ENCODE measurements around the gene TNFRSF6B.

DNA sequence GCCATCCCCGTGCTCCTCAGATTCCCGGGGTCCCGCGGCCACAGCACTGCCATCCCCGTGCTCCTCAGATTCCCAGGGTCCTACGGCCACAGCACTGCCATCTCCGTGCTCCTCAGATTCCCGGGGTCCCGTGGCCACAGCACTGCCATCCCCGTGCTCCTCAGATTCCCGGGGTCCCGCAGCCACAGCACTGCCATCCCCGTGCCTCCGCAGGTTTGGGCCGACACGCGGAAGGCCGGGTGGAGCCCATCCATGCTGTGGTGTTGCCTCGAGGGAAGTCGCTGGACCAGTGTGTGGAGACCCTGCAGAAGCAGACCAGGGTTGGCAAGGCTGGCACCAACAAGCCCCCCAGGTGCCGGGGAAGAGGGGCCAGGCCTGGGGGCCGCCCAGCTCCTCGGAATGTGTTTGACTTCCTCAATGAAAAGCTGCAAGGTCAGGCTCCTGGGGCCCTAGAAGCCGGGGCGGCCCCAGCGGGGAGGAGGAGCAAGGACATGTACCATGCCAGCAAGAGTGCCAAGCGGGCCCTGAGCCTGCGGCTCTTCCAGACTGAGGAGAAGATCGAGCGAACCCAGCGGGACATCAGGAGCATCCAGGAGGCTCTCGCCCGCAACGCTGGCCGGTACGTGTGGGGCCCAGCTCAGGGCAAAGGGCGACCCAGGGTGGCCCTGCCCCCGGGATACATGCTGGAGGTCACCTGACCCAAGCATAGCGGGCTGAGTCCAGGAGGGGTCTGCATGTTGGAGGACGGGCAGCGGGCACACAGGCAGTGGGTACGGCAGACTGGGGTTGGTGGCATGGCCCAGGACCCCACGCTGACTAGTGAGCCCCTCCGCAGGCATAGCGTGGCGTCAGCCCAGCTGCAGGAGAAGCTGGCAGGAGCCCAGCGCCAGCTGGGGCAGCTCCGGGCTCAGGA, 38.8 kb downstream of the TNFRSF6B start:
- TF ChIP-seq, protein P1, sequence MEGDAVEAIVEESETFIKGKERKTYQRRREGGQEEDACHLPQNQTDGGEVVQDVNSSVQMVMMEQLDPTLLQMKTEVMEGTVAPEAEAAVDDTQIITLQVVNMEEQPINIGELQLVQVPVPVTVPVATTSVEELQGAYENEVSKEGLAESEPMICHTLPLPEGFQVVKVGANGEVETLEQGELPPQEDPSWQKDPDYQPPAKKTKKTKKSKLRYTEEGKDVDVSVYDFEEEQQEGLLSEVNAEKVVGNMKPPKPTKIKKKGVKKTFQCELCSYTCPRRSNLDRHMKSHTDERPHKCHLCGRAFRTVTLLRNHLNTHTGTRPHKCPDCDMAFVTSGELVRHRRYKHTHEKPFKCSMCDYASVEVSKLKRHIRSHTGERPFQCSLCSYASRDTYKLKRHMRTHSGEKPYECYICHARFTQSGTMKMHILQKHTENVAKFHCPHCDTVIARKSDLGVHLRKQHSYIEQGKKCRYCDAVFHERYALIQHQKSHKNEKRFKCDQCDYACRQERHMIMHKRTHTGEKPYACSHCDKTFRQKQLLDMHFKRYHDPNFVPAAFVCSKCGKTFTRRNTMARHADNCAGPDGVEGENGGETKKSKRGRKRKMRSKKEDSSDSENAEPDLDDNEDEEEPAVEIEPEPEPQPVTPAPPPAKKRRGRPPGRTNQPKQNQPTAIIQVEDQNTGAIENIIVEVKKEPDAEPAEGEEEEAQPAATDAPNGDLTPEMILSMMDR (IDR thresholded peaks at IDR 0.05; ENCODE audit: insufficient read depth, low read length, poor library complexity, severe bottlenecking), result no peak
- no peak for TF ChIP-seq EZH2phosphoT487 (conservative IDR thresholded peaks at IDR 0.05; ENCODE audit: low read length)

Data from SU-DHL-6 (cell line).